SIG-M5 treated with dmso at 0.1 percent for 504 hours (cell line): ENCODE results near the gene NDFIP1.
"Not testable (repeated sequence)": the region's sequence is repeated elsewhere in the genome, so short reads cannot be mapped to it uniquely, and the experiment has no call there.

Source experiments
- DNase-seq: peaks from one replicate; lab custom pipeline; 2025; ENCODE audit not compliant: unreplicated experiment; lab: John Stamatoyannopoulos, UW

NDFIP1 gene

DNA sequence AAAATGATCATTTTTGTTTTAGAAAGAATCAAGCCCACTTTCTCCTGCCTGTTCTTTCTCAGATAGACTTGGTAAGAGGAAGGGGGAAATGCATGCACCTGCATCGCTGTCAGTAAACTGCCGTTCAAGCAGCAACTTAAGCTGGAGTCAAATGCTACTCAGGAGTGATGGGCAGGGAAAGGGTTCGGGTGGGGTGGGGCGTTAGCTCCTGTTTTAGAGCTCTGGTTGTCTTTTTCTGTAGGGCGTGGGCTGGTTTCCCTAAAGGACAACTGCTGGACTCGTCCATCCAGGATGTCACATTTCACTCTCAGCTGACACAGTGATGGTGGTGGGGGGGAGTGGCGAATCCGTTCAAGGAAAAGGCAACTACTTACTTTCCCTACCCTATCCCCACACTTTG, 75.0 kb downstream of the NDFIP1 start:
- DNase-seq = no peak

DNA sequence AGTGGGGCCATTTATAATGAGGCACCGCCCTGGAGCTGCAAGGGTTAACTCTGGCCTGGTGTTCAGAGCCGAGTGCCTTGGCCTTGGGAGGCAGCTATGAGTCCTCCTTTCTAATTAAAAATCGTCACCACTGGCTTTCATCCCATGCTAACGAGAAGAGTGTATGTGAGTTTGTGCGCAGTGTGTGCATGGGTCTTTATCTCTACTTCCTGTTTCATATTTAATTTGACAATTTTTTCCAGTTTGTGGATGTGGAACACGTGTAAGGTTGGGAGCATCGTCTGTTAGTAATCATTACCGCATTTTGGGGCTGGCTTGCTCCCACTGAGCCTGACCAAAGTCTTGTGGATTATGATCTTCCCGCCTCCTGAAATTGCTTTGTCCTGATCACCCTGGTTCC, 76.4 kb downstream of the NDFIP1 start:
- DNase-seq = no peak

DNA sequence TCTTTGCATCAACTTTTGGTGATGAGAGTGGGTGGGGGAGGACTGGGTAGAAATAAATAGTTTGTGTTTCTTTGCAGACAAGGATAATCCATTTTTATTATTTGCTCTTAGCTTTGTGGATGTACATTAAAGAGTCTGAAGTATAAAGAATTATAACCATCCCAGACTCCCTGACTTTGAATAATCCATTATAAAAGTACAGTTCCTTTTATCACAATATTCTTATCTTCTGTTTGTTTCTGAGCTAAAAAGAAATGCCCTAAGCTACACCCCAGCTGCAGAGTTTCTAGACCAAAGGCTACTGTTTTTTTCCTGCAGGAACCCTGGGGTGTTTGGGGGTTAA, 77.9 kb downstream of the NDFIP1 start:
- DNase-seq = no peak

DNA sequence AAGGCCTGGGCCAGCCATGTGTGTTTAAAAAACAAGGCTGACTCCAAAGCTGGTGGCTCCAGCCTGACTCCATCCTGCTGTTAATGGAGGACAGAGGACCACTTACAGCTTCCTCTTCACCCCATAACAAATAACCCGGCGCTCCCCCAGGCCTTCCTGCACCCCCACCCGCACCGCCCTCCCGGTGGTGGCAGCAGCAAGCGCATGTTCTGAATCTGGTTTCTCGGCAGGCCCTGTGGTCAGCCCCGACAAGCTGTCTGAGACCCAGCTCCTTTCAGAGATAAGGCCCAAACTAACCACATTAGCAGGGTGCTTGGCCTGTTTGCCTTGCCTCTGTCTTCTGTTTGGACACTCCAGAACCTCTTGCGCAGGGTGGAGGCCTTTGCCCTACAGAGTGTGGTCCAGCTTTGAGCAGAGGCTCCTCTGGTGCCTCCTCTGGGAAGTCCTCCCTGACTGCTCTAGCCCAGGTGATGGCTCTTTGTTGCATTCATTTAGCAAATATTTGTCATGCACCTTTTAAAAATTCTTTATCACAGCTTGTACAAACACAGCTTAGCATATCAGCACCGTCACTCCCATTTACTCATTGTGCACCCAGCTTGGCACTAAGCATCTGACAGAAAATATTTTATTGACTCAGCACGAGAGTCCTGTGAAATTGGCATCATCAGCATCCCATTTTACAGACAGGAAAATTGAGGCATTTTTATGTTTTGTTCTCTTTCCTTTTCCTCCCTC, 78.4 kb downstream of the NDFIP1 start:
- no peak for DNase-seq

DNA sequence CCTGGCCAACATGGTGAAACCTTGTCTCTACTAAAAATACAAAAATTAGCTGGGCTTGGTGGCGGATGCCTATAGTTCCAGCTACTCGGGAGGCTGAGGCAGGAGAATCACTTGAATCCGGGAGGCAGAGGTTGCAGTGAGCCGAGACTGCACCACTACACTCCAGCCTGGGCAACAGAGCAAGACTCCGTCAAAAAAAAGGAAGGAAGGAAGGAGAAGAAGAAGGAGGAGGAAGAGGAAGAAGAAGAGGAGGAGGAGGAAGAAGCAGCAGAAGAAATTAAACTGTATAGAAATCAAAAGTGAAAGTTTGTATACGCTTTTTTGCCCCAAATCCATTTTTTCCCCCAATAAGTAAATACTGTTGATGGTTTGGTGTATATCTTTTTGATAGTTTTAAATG, 80.1 kb downstream of the NDFIP1 start:
- DNase-seq = not testable (repeated sequence)

DNA sequence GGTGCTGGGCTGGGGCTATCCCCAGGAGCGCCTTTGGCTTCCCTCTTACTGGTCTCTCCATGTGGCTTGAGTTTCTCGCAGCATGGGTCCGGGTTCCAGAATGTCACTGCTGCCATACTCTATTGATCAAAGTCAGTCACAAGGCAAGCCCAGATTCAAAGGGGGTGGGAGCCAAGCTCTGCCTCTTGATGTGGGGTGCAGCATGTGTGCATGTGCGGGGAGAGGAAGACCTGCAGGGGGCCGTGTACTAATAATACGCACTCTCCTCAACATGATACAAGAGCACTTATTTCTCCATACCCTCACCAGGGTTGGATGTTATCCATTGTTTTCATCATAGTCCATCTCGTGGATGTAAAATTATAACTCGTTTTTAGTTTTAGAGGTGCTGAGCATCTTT, 81.2 kb downstream of the NDFIP1 start:
- DNase-seq = no peak

DNA sequence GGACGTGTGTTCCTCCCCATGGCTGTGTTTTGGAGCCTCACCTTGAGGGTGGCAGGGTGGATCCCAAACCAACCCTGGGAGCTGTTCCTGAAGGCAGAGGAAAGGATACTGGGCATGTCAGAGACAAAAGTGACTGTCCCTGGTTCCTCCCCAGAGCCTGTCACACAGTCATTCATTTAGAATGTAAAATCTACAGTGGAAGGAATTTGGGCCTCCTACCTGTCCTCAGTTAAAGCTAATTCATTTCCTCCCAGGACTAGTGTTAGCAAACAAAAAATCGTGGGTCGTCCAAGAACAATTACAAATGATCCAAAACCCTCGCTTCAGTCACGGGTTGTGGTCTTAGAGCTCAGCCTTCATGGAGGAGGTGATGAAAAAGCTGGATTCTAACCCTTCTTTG, 83.2 kb downstream of the NDFIP1 start:
- DNase-seq = no peak

DNA sequence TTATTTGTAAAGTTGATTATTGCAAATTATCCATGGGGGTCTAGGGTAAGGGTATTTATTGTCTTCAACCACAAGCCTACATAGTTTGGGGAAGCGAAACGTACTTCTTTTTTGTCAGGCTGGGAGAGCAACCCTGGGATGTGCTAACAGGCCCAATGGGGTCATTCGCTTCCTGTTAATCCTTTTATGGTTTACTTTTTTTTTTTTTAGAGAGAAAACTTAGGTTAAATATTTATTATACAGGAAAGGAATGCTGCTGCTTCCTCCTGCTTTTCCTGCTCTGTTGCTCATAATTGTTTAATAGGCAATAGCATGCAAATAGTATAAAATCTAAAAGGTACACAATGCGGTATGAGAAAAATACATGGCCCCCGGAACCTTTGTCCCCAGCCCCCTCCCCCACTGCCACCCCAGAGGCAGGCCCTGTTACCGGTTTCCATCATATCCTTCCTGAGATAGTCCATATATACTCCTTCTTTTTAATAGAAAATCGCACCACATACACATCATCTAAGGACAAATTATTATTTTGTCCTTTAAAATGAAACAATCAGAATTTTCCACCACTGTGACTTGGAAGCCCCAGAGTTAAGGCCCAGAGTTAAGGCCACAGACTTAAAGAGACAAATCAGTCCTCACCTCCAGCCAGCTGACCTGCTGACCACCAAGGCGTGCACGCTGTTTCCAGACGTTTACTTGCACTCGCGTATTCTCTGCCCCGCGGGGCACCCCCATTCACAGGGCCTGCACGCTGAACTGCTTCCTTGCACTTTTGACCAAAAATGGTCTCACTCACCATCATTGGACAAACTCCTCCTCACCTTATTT, 83.9 kb downstream of the NDFIP1 start:
- peak; percentile 47 for DNase-seq

DNA sequence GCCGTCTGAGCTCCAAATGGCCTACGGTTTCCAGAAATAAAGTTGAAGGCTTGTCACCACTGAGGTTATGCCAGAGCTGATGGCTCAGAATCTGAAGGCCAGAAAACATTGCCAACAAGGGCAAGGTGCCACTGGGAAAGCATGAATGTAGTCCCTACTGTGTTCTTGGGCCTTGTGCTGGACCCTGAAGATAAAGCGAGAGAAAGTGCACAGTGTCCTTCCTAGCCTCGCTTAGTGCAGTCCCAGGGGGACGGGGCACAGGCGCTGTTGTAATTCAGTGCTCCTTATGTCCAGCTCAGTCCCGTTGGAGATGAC, 84.5 kb downstream of the NDFIP1 start:
- no peak for DNase-seq

DNA sequence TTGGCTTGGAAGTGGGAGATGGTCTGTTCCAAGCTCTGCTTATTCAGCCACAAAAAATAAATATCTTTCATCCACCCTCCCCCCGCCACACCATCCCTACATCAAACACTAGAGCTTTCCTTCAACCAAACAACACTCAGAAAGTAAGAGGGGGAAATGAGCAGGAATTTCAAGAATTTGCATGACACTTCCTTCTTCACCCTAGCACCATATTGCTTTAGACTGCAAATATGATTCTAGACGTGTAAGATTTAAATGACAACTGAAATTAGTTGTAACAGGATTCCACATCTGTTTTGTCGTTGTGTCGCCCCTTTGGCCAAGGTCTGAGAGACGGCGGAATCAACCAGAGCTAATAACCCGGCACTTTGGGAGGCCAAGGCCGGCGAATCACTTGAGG, 88.5 kb downstream of the NDFIP1 start:
- DNase-seq = no peak

DNA sequence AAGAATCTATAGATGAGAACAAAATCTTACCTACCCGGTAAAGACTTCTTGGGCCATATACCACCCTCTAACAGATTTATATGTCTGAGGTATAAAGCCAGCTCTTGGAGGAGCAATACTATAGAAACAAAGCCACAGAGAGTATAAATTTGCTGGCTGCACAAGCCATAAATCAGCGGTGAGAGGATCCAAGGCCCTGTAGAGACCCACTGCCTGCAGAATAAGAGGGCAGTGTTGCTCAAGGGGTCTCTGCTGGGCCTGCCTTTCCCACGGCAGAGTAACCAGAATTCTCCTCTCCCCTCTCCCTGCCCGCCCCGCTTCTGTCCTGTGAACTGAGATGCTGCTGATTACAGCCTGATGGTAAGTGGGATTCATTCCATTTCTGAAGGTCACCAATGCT, 89.2 kb downstream of the NDFIP1 start:
- DNase-seq = no peak

DNA sequence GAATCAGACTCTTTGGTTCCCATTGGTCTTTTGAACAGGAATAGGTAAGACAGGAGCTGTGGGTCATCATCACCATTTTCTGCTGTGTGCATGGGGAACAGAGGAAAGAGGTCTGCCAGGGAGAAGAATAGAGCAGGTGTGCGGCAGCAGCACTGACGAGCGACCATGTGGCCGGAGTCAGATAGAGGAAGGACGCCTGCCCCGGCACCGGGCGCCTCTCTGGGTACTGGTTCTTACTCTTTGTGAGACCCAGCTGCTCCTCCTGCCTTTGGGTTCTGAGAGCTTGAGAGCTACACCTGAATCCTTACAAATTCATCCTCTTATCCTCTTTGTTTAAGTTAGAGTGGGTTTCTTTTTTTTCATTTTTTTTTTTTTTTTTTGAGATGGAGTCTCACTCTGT, 90.8 kb downstream of the NDFIP1 start:
- no peak for DNase-seq

DNA sequence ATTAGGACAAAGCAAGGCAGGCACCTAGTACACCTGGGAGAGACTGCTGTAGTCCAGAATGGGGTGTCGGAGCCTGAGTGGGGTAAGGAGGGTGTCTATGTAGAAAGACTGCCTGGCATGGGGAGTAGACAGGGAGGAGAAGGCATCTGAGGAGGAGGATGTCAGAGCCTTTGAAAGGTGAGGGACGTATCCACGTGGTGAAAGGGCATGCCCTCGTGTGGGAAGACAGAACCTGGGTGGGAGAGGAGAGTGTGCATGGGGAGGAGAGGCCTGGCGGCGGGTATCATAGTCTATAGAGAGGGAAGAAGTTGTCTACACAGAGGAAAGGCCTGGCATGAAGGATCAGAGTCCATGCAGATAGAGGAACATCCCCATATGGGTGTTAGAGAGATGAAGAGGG, 91.8 kb downstream of the NDFIP1 start:
- DNase-seq = no peak

DNA sequence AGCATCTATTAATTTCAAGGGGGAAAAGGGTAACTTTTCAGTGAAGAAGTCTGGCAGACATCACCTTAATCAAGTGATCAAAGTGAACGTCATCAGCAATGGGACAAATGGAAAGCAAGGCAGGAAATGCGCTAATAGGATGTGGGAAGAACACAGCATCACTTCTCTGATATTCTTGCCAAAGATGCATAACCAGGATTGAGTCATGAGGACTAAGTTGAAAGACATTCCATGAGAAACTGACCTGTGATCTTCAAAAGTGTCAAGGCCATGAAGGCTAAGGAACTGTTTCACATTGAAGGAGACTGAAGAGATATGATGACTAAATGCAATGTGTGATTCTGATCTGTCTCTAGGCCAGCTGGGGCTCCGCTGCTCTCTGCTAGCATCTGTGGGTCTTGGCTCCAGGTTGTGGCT, 92.9 kb downstream of the NDFIP1 start:
- DNase-seq = no peak

DNA sequence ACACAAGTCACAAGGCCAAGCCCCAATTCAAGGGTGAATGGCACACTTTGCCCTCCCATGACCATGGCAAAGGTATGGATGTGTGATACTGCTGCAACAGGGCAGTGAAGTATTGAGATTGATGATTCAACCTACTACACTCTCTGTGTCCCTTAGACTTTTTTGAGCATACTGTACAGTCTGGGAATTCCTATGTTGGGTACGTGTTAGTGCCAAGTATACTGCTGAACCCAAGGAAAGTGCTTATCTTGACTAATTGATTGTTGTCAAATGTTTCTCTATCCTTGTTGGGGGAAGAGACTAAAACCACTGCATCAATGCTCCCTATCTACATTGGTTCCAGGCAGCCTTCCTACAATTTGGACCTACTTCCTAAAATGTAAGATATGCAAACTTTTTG, 93.7 kb downstream of the NDFIP1 start:
- no peak for DNase-seq
